Measurements from ENCODE around the gene EPHX1. TPM values are rescaled to one million over a fixed set of nuclear protein-coding genes. Genes with fewer than 3 reads are reported as not detected.

Gene EPHX1
- polyA plus RNA-seq, 2 of the 4 experiments (the other 2 are of a cell fraction): 150 to 252 TPM

DNA sequence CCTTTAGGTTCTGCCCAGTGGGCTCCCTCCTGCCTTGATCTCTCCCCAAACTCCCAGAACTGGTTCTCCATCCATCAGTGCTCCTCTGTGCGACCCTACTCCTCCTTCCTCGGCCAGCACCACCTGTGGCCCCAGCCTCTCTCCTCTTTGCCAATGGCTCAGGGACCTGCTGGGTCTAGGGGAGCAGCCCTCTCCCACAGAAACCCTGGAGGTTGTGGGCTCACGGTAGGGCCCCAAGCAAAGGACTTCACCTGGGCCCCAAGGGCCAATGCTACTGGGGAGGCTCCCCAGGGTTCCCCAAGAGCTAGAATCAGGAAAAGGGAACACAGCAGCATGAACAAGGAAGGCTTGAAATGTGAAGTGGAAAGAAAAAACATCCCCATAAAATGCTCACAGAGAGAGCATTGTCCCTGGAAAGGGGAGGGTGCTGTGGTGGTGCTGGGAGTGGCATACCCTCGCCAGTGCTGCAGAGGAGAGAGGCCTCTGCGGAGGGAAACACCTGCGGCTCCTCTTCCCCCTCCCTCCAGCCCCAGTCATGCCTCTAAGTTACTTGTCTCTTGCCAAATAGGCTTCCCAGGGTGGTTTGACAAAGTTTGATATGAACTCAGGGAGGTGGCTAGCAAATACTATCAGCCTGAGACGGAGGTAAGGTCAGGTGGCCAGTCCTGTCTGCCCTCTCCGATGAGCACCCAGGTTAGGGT is 69.7 kb downstream of the EPHX1 start (continued):
- TF ChIP-seq HMGXB4 (CRISPR knock-in tag; IDR thresholded peaks at IDR 0.05; ENCODE audit: borderline replicate concordance) (no peak), NPAS2 (CRISPR knock-in tag; IDR thresholded peaks at IDR 0.05; ENCODE audit: borderline replicate concordance) (no peak), ZSCAN20 (CRISPR knock-in tag; IDR thresholded peaks at IDR 0.05) (no peak)

DNA sequence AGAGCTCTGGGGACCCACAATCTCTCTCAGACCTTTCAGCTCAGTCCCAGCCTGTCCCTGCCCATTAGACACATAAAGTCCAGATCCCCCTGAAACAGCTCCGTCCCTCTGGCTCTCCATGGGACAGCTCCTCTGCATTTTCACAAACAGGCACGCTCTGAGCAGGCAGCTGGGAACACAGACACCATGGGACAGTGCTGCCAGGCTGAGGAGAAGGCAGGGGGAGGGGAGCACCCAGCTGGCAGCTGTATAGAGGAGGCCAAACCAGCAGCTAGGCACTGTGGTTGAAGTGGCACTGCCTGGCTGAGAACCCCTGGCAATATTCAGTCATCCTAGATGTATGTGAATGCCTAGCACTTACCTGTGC is 70.3 kb downstream of the EPHX1 start:
- H3K4me3 ChIP-seq: no peak overlapping the region
- no peaks in the 10 kb centered on the region for H3K9me3 ChIP-seq
- ATAC-seq (no peak), FAIRE-seq (no peak), DNase-seq (ENCODE audit: low read depth in 1 of 2, low spot score in 1 of 2) (no peak)
- CTCF ChIA-PET: interaction anchor here (1.1 to 19.4 kb wide), 8 partner anchors 10 to 405 kb away, joined by 3 to 207 read pairs (median 5); no protein-coding TSS in a partner anchor
- POLR2A ChIA-PET: no interaction called here
- TF ChIP-seq NFE2L2 (conservative IDR thresholded peaks at IDR 0.05; ENCODE audit: low read length) (no peak), SREBF2 (IDR thresholded peaks at IDR 0.05) (no peak), ESRRA (IDR thresholded peaks at IDR 0.05; ENCODE audit: borderline replicate concordance, low read length) (no peak), RNF2 (IDR thresholded peaks at IDR 0.05; ENCODE audit: borderline replicate concordance, low read depth) (no peak), ZSCAN20 (CRISPR knock-in tag; IDR thresholded peaks at IDR 0.05) (no peak), CHD4 (IDR thresholded peaks at IDR 0.05; ENCODE audit: borderline replicate concordance) (no peak), FOSB (CRISPR knock-in tag; IDR thresholded peaks at IDR 0.05) (no peak), RAD21 (conservative IDR thresholded peaks at IDR 0.05 in 1 of 2, IDR thresholded peaks at IDR 0.05 in 1 of 2) (no peak), BHLHE40 (IDR thresholded peaks at IDR 0.05; ENCODE audit: low read depth, low read length) (no peak), EHMT2 (IDR thresholded peaks at IDR 0.05; ENCODE audit: low read depth) (no peak), ELK1 (IDR thresholded peaks at IDR 0.05; ENCODE audit: low read depth, low read length) (no peak), HES2 (IDR thresholded peaks at IDR 0.05) (no peak), ZFP36 (IDR thresholded peaks at IDR 0.05; ENCODE audit: borderline replicate concordance, partially characterized antibody) (no peak)
- TF ChIP-seq, protein P1, sequence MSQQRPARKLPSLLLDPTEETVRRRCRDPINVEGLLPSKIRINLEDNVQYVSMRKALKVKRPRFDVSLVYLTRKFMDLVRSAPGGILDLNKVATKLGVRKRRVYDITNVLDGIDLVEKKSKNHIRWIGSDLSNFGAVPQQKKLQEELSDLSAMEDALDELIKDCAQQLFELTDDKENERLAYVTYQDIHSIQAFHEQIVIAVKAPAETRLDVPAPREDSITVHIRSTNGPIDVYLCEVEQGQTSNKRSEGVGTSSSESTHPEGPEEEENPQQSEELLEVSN (IDR thresholded peaks at IDR 0.05; ENCODE audit: borderline replicate concordance, low read depth): no peak
- H3K4me1 ChIP-seq: peaks cover 29% of the 10 kb centered on the region
- WGBS (ENCODE audit: missing lambda C conversion rate): 95% methylated on average over 2 of the region's 2 CpGs
- no peak overlapping the region for H3K27ac ChIP-seq
- H3K4me2 ChIP-seq: no peak overlapping the region

DNA sequence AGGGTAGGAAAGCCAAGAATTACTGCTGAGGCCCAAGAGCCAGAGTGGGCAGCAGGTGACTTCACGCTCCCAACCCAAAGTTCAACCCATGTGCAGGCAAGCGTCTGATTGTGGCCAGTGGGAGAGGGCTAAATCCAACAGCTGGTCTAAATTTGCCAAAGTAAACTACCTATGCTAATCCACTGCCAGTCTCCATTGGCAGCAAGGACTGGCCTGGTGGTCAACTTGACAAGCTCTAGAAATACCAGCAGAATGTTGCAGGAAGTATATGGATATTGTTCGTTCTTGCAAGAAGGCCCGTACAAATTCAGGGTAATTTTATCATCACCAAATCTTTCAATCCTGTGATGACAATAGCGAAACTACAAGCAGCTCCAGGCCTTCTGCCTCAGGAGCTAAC is 70.7 kb downstream of the EPHX1 start:
- H3K4me2 ChIP-seq: peak overlapping the region; percentile 98; the same call in 1 of the 3 replicates
- DNase-seq (ENCODE audit: low read depth in 1 of 2, low spot score in 1 of 2) (no peak), FAIRE-seq (no peak), ATAC-seq (no peak)
- H3K4me3 ChIP-seq: no peak overlapping the region
- WGBS (ENCODE audit: missing lambda C conversion rate): 86% methylated on average over 5 of the region's 5 CpGs
- TF ChIP-seq HMGXB4 (CRISPR knock-in tag; IDR thresholded peaks at IDR 0.05; ENCODE audit: borderline replicate concordance): no peak
- no peak for TF ChIP-seq BHLHE40 (IDR thresholded peaks at IDR 0.05; ENCODE audit: low read depth, low read length)
- no peak for TF ChIP-seq MAZ (IDR thresholded peaks at IDR 0.05; ENCODE audit: borderline replicate concordance, low read depth, low read length)
- TF ChIP-seq KDM5A (IDR thresholded peaks at IDR 0.05): no peak
- TF ChIP-seq HEYL (CRISPR knock-in tag; IDR thresholded peaks at IDR 0.05): no peak
- no peak for TF ChIP-seq HDAC2 (IDR thresholded peaks at IDR 0.05)
- no peak for TF ChIP-seq MAFK (IDR thresholded peaks at IDR 0.05; ENCODE audit: partially characterized antibody)
- no peak for TF ChIP-seq HOXB13 (CRISPR knock-in tag; IDR thresholded peaks at IDR 0.05; ENCODE audit: low read depth)
- peaks cover 26% of the 10 kb centered on the region for H3K4me1 ChIP-seq
- H3K27ac ChIP-seq: peak overlapping the region in 1 of 2 experiments; percentile 95; a peak in 1 of 6 replicates
- POLR2A ChIA-PET: interaction anchor here (3.4 kb wide), 1 partner anchor 103 kb away, joined by 27 read pairs; the partner anchor contains the start of gene SRP9
- CTCF ChIA-PET: interaction anchor here (1.1 to 19.4 kb wide), 9 partner anchors 10 to 406 kb away, joined by 3 to 207 read pairs (median 3); no protein-coding TSS in a partner anchor
- no peaks in the 10 kb centered on the region for H3K9me3 ChIP-seq

Measured in A549 (cell line).